H1 (cell line): ENCODE data around the gene TMEM125. TPM values are rescaled to one million over a fixed set of nuclear protein-coding genes. Genes with fewer than 3 reads are reported as not detected.

ENCODE experiments used
- ATF2 ChIP-seq: IDR thresholded peaks from 2 replicates; pipeline ENCODE4 v1.6.1; 2012; ENCODE audit warnings: low read length, inconsistent platforms
- BCL11A ChIP-seq, 2 experiments: IDR thresholded peaks; one replicate each; pipeline ENCODE4 v1.6.1; 2011; ENCODE audit warnings: low read depth in 2 of 2, low read length in 2 of 2, mild to moderate bottlenecking in 2 of 2
- JUND ChIP-seq: IDR thresholded peaks from 2 replicates; pipeline ENCODE4 v1.6.1; 2011; ENCODE audit warnings: mild to moderate bottlenecking, improper control_type of control experiment, low read length
- SP1 ChIP-seq: IDR thresholded peaks from 2 replicates; pipeline ENCODE4 v1.6.1; 2011; ENCODE audit warnings: low read depth, low read length
- polyA plus RNA-seq, 7 experiments: library from polyadenylated mRNA; depleted of rRNA in 3 of 7; stranded (reverse) in 5 of 7; unstranded in 2 of 7; fragments of >200 nt in 5 of 7; fragments of 200-250 nt in 2 of 7; gene quantifications; 1 replicate in 5 of 7; 2 replicates in 1 of 7; 4 replicates in 1 of 7; pipeline versions ENCODE4 v1.2.1 to v1.2.3, GENCODE V29; 2011 to 2013; ENCODE audit warnings: missing spikeins in 2 of 7, mixed read lengths in 2 of 7
- total RNA-seq: library from RNA; stranded (reverse); fragmentation: NEBNext Ultra II Directional; extraction: Animal tissue kit (Norgen Biotek cat#: 25700); gene quantifications from 2 replicates; pipeline ENCODE4 v1.2.1, GENCODE V29; 2021

The TMEM125 gene
- total and polyA plus RNA-seq, 2 of the 8 experiments (the other 6 are each of a cell fraction or from before 2014, with no cell fraction given), result 26.5 to 46.7 TPM

- no peak for TF ChIP-seq BCL11A (IDR thresholded peaks at IDR 0.05; ENCODE audit: low read depth in 2 of 2, low read length in 2 of 2)
- TF ChIP-seq SP1, result no peak
- no peak for TF ChIP-seq JUND
- no peak for TF ChIP-seq ATF2
Observed at GRCh38 chr1:43232482-43232881, 37.3 kb upstream of the TMEM125 start (continued).
